HepG2 (cell line): ENCODE measurements around the gene NOTCH4. TPM values are rescaled to one million over a fixed set of nuclear protein-coding genes. Genes with fewer than 3 reads are reported as not detected.

Experiments
- ARID2 ChIP-seq: sonication (generic); formaldehyde crosslinking; IDR thresholded peaks from 2 replicates; pipeline ENCODE4 v1.8.1; 2022; ENCODE audit warnings: mild to moderate bottlenecking, missing genetic modification reagents, borderline replicate concordance
- CBX1 ChIP-seq: IDR thresholded peaks from one replicate; pipeline ENCODE4 v1.6.1; 2016; ENCODE audit warnings: antibody characterized with exemption, low read depth
- ETS1 ChIP-seq: sonication (generic); formaldehyde crosslinking; IDR thresholded peaks from 2 replicates; pipeline ENCODE4 v1.4.0; 2020; ENCODE audit warnings: missing genetic modification reagents
- FOSL2 ChIP-seq: sonication (generic); formaldehyde crosslinking; IDR thresholded peaks from 2 replicates; pipeline ENCODE4 v1.4.0; 2020; ENCODE audit warnings: missing genetic modification reagents
- HHEX ChIP-seq: IDR thresholded peaks from 2 replicates; pipeline ENCODE4 v1.6.1; 2016; ENCODE audit warnings: control low read depth
- KLF11 ChIP-seq: IDR thresholded peaks from 2 replicates; pipeline ENCODE4 v1.6.1; 2016; ENCODE audit warnings: missing compliant biosample characterization
- MTA1 ChIP-seq: sonication (generic); formaldehyde crosslinking; IDR thresholded peaks from 2 replicates; pipeline ENCODE4 v1.4.0; 2020; ENCODE audit warnings: missing genetic modification reagents, mild to moderate bottlenecking, borderline replicate concordance
- SAFB2 ChIP-seq: sonication (generic); formaldehyde crosslinking; IDR thresholded peaks from 2 replicates; pipeline ENCODE4 v1.5.1; 2020; ENCODE audit warnings: missing genetic modification reagents, low read depth, mild to moderate bottlenecking, borderline replicate concordance
- TOPORS ChIP-seq: sonication (generic); formaldehyde crosslinking; IDR thresholded peaks from 2 replicates; pipeline ENCODE4 v1.8.0; 2023; ENCODE audit warnings: mild to moderate bottlenecking, missing genetic modification reagents
- ZC3H4 ChIP-seq: sonication (generic); formaldehyde crosslinking; IDR thresholded peaks from 2 replicates; pipeline ENCODE4 v1.4.0; 2020; ENCODE audit warnings: missing genetic modification reagents, borderline replicate concordance
- ZFP90 ChIP-seq: sonication (generic); formaldehyde crosslinking; IDR thresholded peaks from 2 replicates; pipeline ENCODE4 v1.8.0; 2022; ENCODE audit warnings: missing genetic modification reagents, mild to moderate bottlenecking, inconsistent platforms, borderline replicate concordance
- ZNF280D ChIP-seq: sonication (generic); formaldehyde crosslinking; IDR thresholded peaks from 2 replicates; pipeline ENCODE4 v1.5.1; 2020; ENCODE audit warnings: mild to moderate bottlenecking, missing genetic modification reagents
- ZNF512 ChIP-seq: sonication (generic); formaldehyde crosslinking; IDR thresholded peaks from 2 replicates; pipeline ENCODE4 v1.4.0; 2020; ENCODE audit warnings: mild to moderate bottlenecking, missing genetic modification reagents
- ZNF597 ChIP-seq: sonication (generic); formaldehyde crosslinking; IDR thresholded peaks from 2 replicates; pipeline ENCODE4 v1.5.0; 2020; ENCODE audit warnings: missing genetic modification reagents
- ZNF687 ChIP-seq: sonication (generic); formaldehyde crosslinking; IDR thresholded peaks from 2 replicates; pipeline ENCODE4 v1.5.1; 2020; ENCODE audit warnings: mild to moderate bottlenecking, missing genetic modification reagents, moderate library complexity
- ZSCAN20 ChIP-seq: sonication (generic); formaldehyde crosslinking; IDR thresholded peaks from 2 replicates; pipeline ENCODE4 v1.4.0; 2020; ENCODE audit warnings: missing genetic modification reagents, mild to moderate bottlenecking, borderline replicate concordance
- ZSCAN31 ChIP-seq: sonication (generic); formaldehyde crosslinking; IDR thresholded peaks from 2 replicates; pipeline ENCODE4 v1.5.0; 2020; ENCODE audit warnings: low read depth, mild to moderate bottlenecking, missing genetic modification reagents
- polyA plus RNA-seq, 8 experiments: library from polyadenylated mRNA; depleted of rRNA in 3 of 8; stranded (reverse) in 7 of 8; unstranded in 1 of 8; fragments of >200 nt; fragmentation: Illumina TruSeq in 4 of 8; extraction: Trizol in 4 of 8; gene quantifications; 2 replicates each; pipeline versions ENCODE4 v1.2.1 to v1.2.3, GENCODE V29; 2011 to 2016; ENCODE audit warnings: low read depth in 4 of 8, missing spikeins in 1 of 8, mixed read lengths in 1 of 8; ENCODE audit not compliant: insufficient read depth in 1 of 8
- total RNA-seq, 5 experiments: library from RNA; depleted of rRNA; stranded (reverse); fragments of >200 nt; fragmentation: Illumina TruSeq; extraction: Trizol; gene quantifications; 2 replicates each; pipeline ENCODE4 v1.2.3, GENCODE V29; 2016; ENCODE audit warnings: low read depth in 1 of 5

The NOTCH4 gene
- total and polyA plus RNA-seq, 2 of the 13 experiments (the other 11 are each of a cell fraction or from before 2014, with no cell fraction given): 0.51 to 0.83 TPM

GRCh38 chr6:32175711-32176475 is 48.0 kb downstream of the NOTCH4 start, which contains the start of gene AGPAT1 (continued):
- TF ChIP-seq ZNF687 (peak; percentile 79), ARID2 (no peak), ZSCAN20 (CRISPR knock-in tag) (no peak), CBX1 (peak; percentile 80), HHEX (no peak), ZFP90 (CRISPR knock-in tag) (peak; percentile 55; the same call in 1 of the 2 replicates), ZNF597 (CRISPR knock-in tag) (no peak), TOPORS (CRISPR knock-in tag) (no peak), ZNF512 (CRISPR knock-in tag) (no peak), ZNF280D (CRISPR knock-in tag) (peak; percentile 66; the same call in 1 of the 2 replicates), ZSCAN31 (0 out of 2 replicates have a peak, but pooled peaks have one; percentile 21), SAFB2 (CRISPR knock-in tag) (peak; percentile 56; the same call in 1 of the 2 replicates), ZC3H4 (CRISPR knock-in tag) (no peak), KLF11 (CRISPR knock-in tag) (0 out of 2 replicates have a peak, but pooled peaks have one; percentile 20), MTA1 (CRISPR knock-in tag) (peak; percentile 71; the same call in 1 of the 2 replicates), ETS1 (CRISPR knock-in tag) (0 out of 2 replicates have a peak, but pooled peaks have one; percentile 48), FOSL2 (CRISPR knock-in tag) (0 out of 2 replicates have a peak, but pooled peaks have one; percentile 8)
